HG03025 (cell line): ENCODE results near the gene CRYBB1.

Source experiments
- ATAC-seq: cut with Tn5 transposase; IDR thresholded peaks from one replicate; pipeline ENCODE4 v1.9.1; 2021; ENCODE audit warnings: mild to moderate bottlenecking, moderate library complexity; ENCODE audit not compliant: unreplicated experiment, low FRiP score

CRYBB1 gene

GRCh38 chr22:26617271-26618199 is at the start of gene CRYBB1:
TSS of gene CRYBB1 (minus strand) at chr22:26618027. CDS start at chr22:26616319, 1,708 bp downstream.
- ATAC-seq = no peak

GRCh38 chr22:26667140-26667539 is 49.3 kb upstream of the CRYBB1 start:
- no peak for ATAC-seq

- no peak for ATAC-seq
Observed at GRCh38 chr22:26665813-26666231, 48.0 kb upstream of the CRYBB1 start.

- no peak for ATAC-seq
Observed at GRCh38 chr22:26663374-26663923, 45.6 kb upstream of the CRYBB1 start.

GRCh38 chr22:26662160-26662559 is 44.3 kb upstream of the CRYBB1 start:
- ATAC-seq = no peak

- no peak for ATAC-seq
Observed at GRCh38 chr22:26660961-26661578, 43.2 kb upstream of the CRYBB1 start.

- no peak for ATAC-seq
Observed at GRCh38 chr22:26660356-26660755, 42.5 kb upstream of the CRYBB1 start.

GRCh38 chr22:26658671-26659478 is 41.0 kb upstream of the CRYBB1 start:
- ATAC-seq = no peak

GRCh38 chr22:26658161-26658560 is 40.3 kb upstream of the CRYBB1 start:
- ATAC-seq = no peak

GRCh38 chr22:26656891-26657851 is 39.3 kb upstream of the CRYBB1 start, which contains the start of gene MIAT:
TSS of gene MIAT (plus strand) at chr22:26657588.
- no peak for ATAC-seq

- ATAC-seq = no peak
Observed at GRCh38 chr22:26651815-26652214, 34.0 kb upstream of the CRYBB1 start.

GRCh38 chr22:26650722-26651421 is 33.0 kb upstream of the CRYBB1 start:
- ATAC-seq = no peak

GRCh38 chr22:26648528-26649388 is 30.9 kb upstream of the CRYBB1 start:
- no peak for ATAC-seq

- ATAC-seq = no peak
Observed at GRCh38 chr22:26648011-26648497, 30.2 kb upstream of the CRYBB1 start.

- no peak for ATAC-seq
Observed at GRCh38 chr22:26646158-26646557, 28.3 kb upstream of the CRYBB1 start.

- no peak for ATAC-seq
Observed at GRCh38 chr22:26643418-26644100, 25.7 kb upstream of the CRYBB1 start.
